Karpas-422 (cell line): ENCODE results near the gene UST. TPM values are rescaled to one million over a fixed set of nuclear protein-coding genes. Genes with fewer than 3 reads are reported as not detected.
"Not testable (repeated sequence)": the region's sequence is repeated elsewhere in the genome, so short reads cannot be mapped to it uniquely, and the experiment has no call there.

Source experiments
- DNase-seq: peaks from one replicate; pipeline ENCODE4 v3.0.0-alpha.2; 2015
- H2AFZ ChIP-seq: fragments of 200-600 bp; sonication (generic); 2 replicates; pipeline ENCODE4 v1.6.1; 2014; ENCODE audit warnings: antibody characterized with exemption, low read length, mixed read lengths
- H3K27ac ChIP-seq: fragments of 200-600 bp; sonication (generic); 2 replicates; pipeline ENCODE4 v1.5.1; 2014; ENCODE audit warnings: mild to moderate bottlenecking, low read length, moderate library complexity
- H3K27me3 ChIP-seq: fragments of 200-600 bp; sonication (generic); 2 replicates; pipeline ENCODE4 v1.6.1; 2014; ENCODE audit warnings: low read length, mixed read lengths
- H3K36me3 ChIP-seq: fragments of 200-600 bp; sonication (generic); 2 replicates; pipeline ENCODE4 v1.6.1; 2014; ENCODE audit warnings: low read length, mixed read lengths; ENCODE audit not compliant: insufficient read depth
- H3K4me1 ChIP-seq: fragments of 200-600 bp; sonication (generic); 2 replicates; pipeline ENCODE4 v1.6.1; 2014; ENCODE audit warnings: mild to moderate bottlenecking, low read length, mixed read lengths
- H3K4me2 ChIP-seq: fragments of 200-600 bp; sonication (generic); 2 replicates; pipeline ENCODE4 v1.6.1; 2014; ENCODE audit warnings: low read length, low read depth, mild to moderate bottlenecking; ENCODE audit not compliant: poor library complexity, severe bottlenecking
- H3K4me3 ChIP-seq: fragments of 200-600 bp; sonication (generic); 2 replicates; pipeline ENCODE4 v1.5.1; 2014; ENCODE audit warnings: mild to moderate bottlenecking, antibody characterized with exemption, low read length, mixed read lengths
- H3K79me2 ChIP-seq: fragments of 200-600 bp; sonication (generic); 2 replicates; pipeline ENCODE4 v1.6.1; 2014; ENCODE audit warnings: mild to moderate bottlenecking, low read length, mixed read lengths
- H3K9ac ChIP-seq: fragments of 200-600 bp; sonication (generic); 2 replicates; pipeline ENCODE4 v1.6.0; 2014; ENCODE audit warnings: low read length
- H3K9me2 ChIP-seq: fragments of 200-600 bp; sonication (generic), shearing (Covaris generic); replicated peaks from 2 replicates; pipeline ENCODE4 v1.6.0; 2014; ENCODE audit warnings: mild to moderate bottlenecking, low read length, moderate library complexity; ENCODE audit not compliant: insufficient read depth
- H3K9me3 ChIP-seq: fragments of 300-700, 200-600 bp; sonication (generic); 2 replicates; pipeline ENCODE4 v1.6.1; 2014; ENCODE audit warnings: low read length, mixed read lengths
- H4K20me1 ChIP-seq: fragments of 200-600 bp; sonication (generic); 2 replicates; pipeline ENCODE4 v1.6.1; 2014; ENCODE audit warnings: mild to moderate bottlenecking, antibody characterized with exemption, low read length, low read depth; ENCODE audit not compliant: insufficient read depth
- total RNA-seq: library from RNA; depleted of rRNA; stranded (reverse); fragments of >200 nt; shearing (Covaris generic); gene quantifications from 2 replicates; pipeline ENCODE4 v1.2.3, GENCODE V29; 2014; ENCODE audit warnings: low replicate concordance

UST gene
- total RNA-seq, 1 experiment from 2014 or later, result 0.15 TPM

GRCh38 chr6:148868901-148869300 lies 122.1 kb downstream of the UST start:
- no peak overlapping the region for H3K27ac ChIP-seq
- H3K27me3 ChIP-seq, result no peaks in the 10 kb centered on the region

DNA sequence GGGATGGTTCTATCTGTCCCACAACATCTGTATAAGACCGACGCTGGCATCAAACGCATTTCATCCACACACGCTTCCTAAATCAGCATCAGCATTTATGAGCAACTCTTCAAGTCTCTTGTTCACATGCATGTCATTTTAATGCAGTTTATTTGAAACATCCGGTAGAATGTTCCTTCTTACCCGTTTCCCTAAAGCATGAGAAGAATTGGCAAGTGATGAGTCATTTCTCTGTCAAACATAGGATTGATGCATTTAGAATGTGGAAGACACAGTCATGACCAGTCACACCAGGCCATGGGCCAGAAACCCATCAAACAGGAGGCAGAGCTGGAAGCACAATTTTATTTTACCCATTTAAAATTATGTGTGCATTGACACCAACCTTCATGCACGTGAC lies 122.8 kb downstream of the UST start:
- Histone ChIP-seq H3K4me1 (no peaks in the 10 kb centered on the region), H3K79me2 (no peaks in the 10 kb centered on the region), H3K4me2 (no peak overlapping the region), H2AFZ (no peak overlapping the region), H3K9me3 (no peaks in the 10 kb centered on the region), H4K20me1 (no peaks in the 10 kb centered on the region), H3K9me2 (no peaks in the 10 kb centered on the region), H3K27me3 (no peaks in the 10 kb centered on the region), H3K27ac (no peak overlapping the region), H3K9ac (no peak overlapping the region), H3K4me3 (no peak overlapping the region), H3K36me3 (no peaks in the 10 kb centered on the region)
- no peak for DNase-seq

More at GRCh38 chr6:148868901-148869300, 122.1 kb downstream of the UST start:
- Histone ChIP-seq H2AFZ (no peak overlapping the region), H3K9me2 (no peaks in the 10 kb centered on the region), H3K4me2 (no peak overlapping the region), H3K36me3 (no peaks in the 10 kb centered on the region), H3K9me3 (no peaks in the 10 kb centered on the region), H3K9ac (no peak overlapping the region), H3K4me1 (no peaks in the 10 kb centered on the region), H3K79me2 (no peaks in the 10 kb centered on the region), H3K4me3 (no peak overlapping the region), H4K20me1 (no peaks in the 10 kb centered on the region)
- DNase-seq, result no peak

GRCh38 chr6:148873154-148873553 lies 126.3 kb downstream of the UST start:
- Histone ChIP-seq H2AFZ (no peak overlapping the region), H4K20me1 (no peaks in the 10 kb centered on the region), H3K9me3 (no peaks in the 10 kb centered on the region), H3K9ac (no peak overlapping the region), H3K4me2 (no peak overlapping the region), H3K27ac (no peak overlapping the region), H3K4me1 (no peaks in the 10 kb centered on the region), H3K4me3 (no peak overlapping the region), H3K79me2 (no peaks in the 10 kb centered on the region), H3K27me3 (no peaks in the 10 kb centered on the region), H3K9me2 (no peaks in the 10 kb centered on the region), H3K36me3 (no peaks in the 10 kb centered on the region)
- DNase-seq, result no peak

DNA sequence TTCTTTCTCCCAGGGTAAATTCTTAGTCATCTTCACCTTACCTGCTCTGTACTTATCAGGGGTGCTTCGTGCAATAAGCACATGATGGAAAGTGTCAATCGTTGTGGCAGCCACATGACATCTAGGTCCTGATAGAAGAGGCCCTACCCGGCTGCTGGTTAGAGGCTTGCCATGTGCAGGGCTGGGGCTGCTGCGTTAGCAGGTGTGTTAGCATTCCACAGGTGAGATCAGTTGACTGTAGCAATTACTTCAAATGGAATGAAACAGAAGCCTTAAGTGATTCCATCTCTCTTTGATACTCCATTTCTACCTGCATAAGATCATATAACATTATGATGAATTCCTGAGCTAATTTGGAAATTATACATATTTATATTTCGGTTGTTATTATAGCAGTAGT lies 127.0 kb downstream of the UST start:
- Histone ChIP-seq H3K9ac (no peak overlapping the region), H3K4me2 (no peak overlapping the region), H3K9me2 (no peaks in the 10 kb centered on the region), H3K9me3 (no peaks in the 10 kb centered on the region), H3K27me3 (no peaks in the 10 kb centered on the region), H3K36me3 (no peaks in the 10 kb centered on the region), H3K27ac (no peak overlapping the region), H3K79me2 (no peaks in the 10 kb centered on the region), H3K4me1 (no peaks in the 10 kb centered on the region), H2AFZ (no peak overlapping the region), H4K20me1 (no peaks in the 10 kb centered on the region), H3K4me3 (no peak overlapping the region)
- no peak for DNase-seq

- H3K36me3 ChIP-seq, result no peaks in the 10 kb centered on the region
- no peak overlapping the region for H3K27ac ChIP-seq
- H3K4me1 ChIP-seq, result no peaks in the 10 kb centered on the region
- H3K4me2 ChIP-seq, result no peak overlapping the region
- no peaks in the 10 kb centered on the region for H4K20me1 ChIP-seq
- no peak overlapping the region for H3K9ac ChIP-seq
- DNase-seq, result no peak
- H2AFZ ChIP-seq, result no peak overlapping the region
- H3K4me3 ChIP-seq, result no peak overlapping the region
- no peaks in the 10 kb centered on the region for H3K79me2 ChIP-seq
- no peaks in the 10 kb centered on the region for H3K27me3 ChIP-seq
- H3K9me2 ChIP-seq, result no peaks in the 10 kb centered on the region
- no peaks in the 10 kb centered on the region for H3K9me3 ChIP-seq
Measured at GRCh38 chr6:148874698-148875293, 128.0 kb downstream of the UST start.

DNA sequence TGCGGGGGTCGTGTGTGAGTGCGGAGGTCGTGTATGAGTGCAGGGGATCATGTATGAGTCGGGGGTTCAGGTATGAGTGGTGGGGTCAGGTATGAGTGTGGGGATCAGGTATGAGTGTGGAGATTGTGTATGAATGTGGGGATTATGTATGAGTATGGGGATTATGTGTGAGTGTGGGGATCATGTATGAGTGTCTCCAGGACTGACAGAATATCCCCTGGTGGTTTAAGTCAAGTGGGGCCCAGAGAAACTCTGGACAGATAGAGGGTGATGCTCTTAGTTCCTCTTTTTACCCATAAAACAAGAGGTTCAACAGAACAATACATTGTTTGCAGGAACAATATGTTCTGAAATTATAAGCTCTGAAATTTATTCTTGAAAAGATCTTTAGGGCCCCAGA lies 131.9 kb downstream of the UST start:
- Histone ChIP-seq H3K79me2 (no peaks in the 10 kb centered on the region), H4K20me1 (no peaks in the 10 kb centered on the region), H2AFZ (no peak overlapping the region), H3K27ac (no peak overlapping the region), H3K36me3 (no peaks in the 10 kb centered on the region), H3K9ac (no peak overlapping the region), H3K4me1 (no peaks in the 10 kb centered on the region), H3K27me3 (no peaks in the 10 kb centered on the region), H3K9me2 (no peaks in the 10 kb centered on the region), H3K4me2 (no peak overlapping the region), H3K9me3 (no peaks in the 10 kb centered on the region), H3K4me3 (no peak overlapping the region)
- no peak for DNase-seq

- not testable (repeated sequence) for H3K9me3 ChIP-seq
Measured at GRCh38 chr6:148880742-148881141, 133.9 kb downstream of the UST start.

DNA sequence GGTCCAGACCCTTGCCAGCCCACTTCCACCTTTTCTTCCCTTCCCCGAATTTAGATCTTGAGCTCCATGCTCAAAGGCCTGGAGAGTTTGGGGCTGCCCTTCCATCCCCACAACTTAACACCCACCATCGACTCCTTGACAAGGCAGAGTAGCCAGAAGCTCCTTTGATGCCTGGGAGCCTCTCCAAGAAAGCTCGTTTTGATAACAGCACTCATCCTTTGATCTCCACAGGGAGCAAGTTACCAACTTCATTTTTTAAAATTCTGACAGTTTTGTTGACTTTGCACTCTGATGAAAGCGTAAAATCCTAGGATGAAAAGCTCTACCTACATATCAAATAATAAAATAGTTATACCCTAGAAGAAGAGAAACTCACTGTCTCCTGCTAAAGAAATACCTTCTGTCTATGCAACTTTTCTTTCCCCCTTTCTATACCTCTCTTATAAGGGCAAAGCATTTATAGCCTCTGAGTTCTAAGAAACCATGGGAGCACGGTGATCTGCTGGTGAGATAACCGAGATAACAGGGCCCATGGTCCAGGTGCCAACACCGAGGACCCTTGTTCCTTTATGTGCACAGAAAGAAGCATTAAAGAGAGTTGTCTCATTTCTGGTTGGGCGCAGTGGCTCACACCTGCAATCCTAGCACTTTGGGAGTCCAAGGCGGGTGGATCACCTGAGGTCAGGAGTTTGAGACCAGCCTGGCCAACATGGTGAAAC lies 134.9 kb downstream of the UST start:
- H3K79me2 ChIP-seq, result no peaks in the 10 kb centered on the region
- H2AFZ ChIP-seq, result no peak overlapping the region
- no peak for DNase-seq
- H3K9ac ChIP-seq, result no peak overlapping the region
- H3K27me3 ChIP-seq, result no peaks in the 10 kb centered on the region
- no peak overlapping the region for H3K4me3 ChIP-seq
- H4K20me1 ChIP-seq, result no peaks in the 10 kb centered on the region
- no peaks in the 10 kb centered on the region for H3K9me2 ChIP-seq
- H3K36me3 ChIP-seq, result no peaks in the 10 kb centered on the region
- no peaks in the 10 kb centered on the region for H3K9me3 ChIP-seq
- H3K27ac ChIP-seq, result no peak overlapping the region
- no peaks in the 10 kb centered on the region for H3K4me1 ChIP-seq
- no peak overlapping the region for H3K4me2 ChIP-seq

More at GRCh38 chr6:148880742-148881141, 133.9 kb downstream of the UST start:
- H2AFZ ChIP-seq, H3K4me2 ChIP-seq, H3K36me3 ChIP-seq, H4K20me1 ChIP-seq, H3K4me3 ChIP-seq, H3K27ac ChIP-seq, H3K79me2 ChIP-seq, H3K9ac ChIP-seq, DNase-seq, H3K9me2 ChIP-seq, H3K27me3 ChIP-seq, H3K4me1 ChIP-seq: not testable (repeated sequence)
